AG10803 (cell line): Measurements from ENCODE around the gene GRAMD2A.
A peak's percentile ranks its signal among the peaks of the same experiment; 100 is the strongest.

Experiments used
- DNase-seq: peaks from one replicate; pipeline ENCODE4 v3.0.0; 2010; ENCODE audit warnings: low read depth
- H3K4me3 ChIP-seq: 2 replicates; pipeline ENCODE4 v1.5.1; 2011; ENCODE audit warnings: mild to moderate bottlenecking, low read length, control low read depth
- CTCF ChIP-seq: conservative IDR thresholded peaks from 2 replicates; pipeline ENCODE4 v1.5.1; 2011; ENCODE audit warnings: mild to moderate bottlenecking, low read length, control low read depth, inconsistent platforms

The GRAMD2A gene

DNA sequence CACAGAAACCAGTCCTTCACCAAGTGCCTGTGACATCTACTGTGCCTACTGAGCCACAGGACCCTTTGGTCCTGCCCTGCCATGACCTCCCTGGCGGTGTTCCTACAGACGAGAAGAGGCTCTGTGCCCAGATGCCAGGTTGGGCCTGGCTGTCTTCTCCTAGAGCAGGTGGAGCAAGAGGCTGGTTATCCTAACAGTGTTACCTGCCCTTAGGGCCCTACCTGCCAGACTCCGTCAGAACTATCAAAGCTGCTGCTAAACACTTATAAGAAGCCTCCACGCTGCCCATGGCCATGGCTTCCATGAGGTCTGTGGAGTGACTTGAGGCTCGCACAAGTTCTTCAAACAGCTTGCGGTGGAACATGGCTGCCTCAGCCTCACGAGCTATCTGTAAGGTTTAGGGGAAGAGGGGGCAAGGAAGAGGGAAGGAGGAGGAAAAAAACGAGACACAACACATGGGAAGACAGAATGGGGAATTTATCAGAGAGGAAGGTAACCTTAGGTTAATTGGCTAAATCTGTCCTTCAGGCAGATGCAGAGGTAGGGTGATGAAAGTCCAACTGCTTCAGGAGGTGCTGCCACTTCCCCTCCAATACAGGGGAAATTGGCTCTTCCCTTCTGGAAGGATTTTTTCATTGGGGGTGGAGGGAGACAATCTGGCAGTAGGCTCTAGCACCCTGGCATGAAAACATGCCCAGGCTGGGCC lies 5.4 kb upstream of the GRAMD2A start:
- no peak for TF ChIP-seq CTCF
- no peak for DNase-seq
- H3K4me3 ChIP-seq = no peak overlapping the region

DNA sequence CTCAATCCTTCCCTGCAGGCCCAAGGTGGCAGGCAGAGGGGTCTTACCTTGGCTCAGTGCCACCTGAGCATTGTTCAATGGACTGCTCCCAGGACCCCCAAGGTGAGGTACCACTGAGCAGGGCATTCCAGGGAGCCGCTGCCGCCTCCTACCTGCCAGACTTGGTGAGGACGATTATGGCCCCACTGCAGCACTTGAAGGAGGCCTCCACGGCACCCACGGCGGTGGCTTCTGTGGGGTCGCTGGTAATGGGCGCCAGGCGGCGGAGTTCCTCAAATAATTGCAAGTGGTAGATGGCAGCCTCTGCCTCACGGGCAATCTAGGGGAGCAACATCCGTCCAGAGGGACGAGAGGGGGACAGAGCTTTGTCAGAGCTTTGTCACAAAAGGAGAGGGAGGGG lies 4.7 kb upstream of the GRAMD2A start:
- TF ChIP-seq CTCF = no peak
- no peak for DNase-seq
- no peak overlapping the region for H3K4me3 ChIP-seq

DNA sequence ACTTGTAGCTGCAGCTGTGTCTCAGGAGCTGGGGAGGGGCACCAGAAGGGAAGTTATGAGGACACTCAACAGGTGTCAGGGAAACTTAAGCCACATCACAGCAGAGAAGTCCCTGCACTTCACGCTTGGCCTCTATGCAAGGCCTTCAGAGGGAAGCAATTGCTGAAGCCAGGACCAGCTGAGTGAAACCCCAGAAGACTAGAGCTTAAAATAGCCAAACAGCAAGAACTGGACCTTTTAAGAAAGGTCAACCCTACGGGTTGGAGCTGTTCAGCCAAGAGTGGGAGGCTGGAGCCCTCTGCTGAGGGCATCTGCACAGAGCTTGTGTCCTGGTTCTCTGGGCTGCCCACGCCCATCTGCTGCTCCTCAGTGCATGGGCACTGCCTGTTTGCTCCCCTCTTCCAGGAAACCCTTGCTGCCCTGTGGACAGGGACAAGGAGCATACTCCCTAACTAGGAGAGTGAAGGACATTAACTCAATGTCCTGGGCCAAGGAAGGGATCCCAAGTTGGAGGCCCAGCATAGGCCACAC lies 3.9 kb upstream of the GRAMD2A start:
- TF ChIP-seq CTCF = no peak
- no peak overlapping the region for H3K4me3 ChIP-seq
- no peak for DNase-seq

- no peak for TF ChIP-seq CTCF
- no peak for DNase-seq
- H3K4me3 ChIP-seq = no peak overlapping the region
Measured at GRCh38 chr15:72200395-72201237, 3.0 kb upstream of the GRAMD2A start.

GRCh38 chr15:72199721-72200212 lies 2.2 kb upstream of the GRAMD2A start:
- TF ChIP-seq CTCF = peak; percentile 94
- peak; percentile 72 for DNase-seq

DNA sequence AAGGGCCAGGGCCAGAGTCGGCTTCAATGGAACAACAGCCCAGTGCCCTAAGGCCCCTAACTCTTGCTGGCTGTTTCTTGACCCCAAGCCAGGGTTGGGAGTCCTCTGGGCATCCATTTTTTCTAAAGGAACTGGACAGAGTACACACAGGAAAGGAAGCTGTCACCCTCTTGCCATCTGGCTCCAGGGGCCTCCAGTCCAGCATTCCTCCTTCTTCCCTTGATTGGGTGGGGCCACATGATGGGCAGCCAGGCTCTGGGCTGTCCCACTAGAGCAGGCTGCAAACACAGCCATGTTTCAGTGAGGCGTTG lies 1.6 kb upstream of the GRAMD2A start:
- H3K4me3 ChIP-seq = no peak overlapping the region
- no peak for DNase-seq
- no peak for TF ChIP-seq CTCF

More at GRCh38 chr15:72199721-72200212, 2.2 kb upstream of the GRAMD2A start:
- no peak overlapping the region for H3K4me3 ChIP-seq
